ENCODE results near the gene ABTB2. TPM values are rescaled to one million over a fixed set of nuclear protein-coding genes. Genes with fewer than 3 reads are reported as not detected.

ABTB2 gene
- total RNA-seq, 1 donor from 2014 or later = 2.4 TPM

- FAIRE-seq (no peak), DNase-seq (ENCODE audit: low spot score in 2 of 2) (no peak)
Measured at GRCh38 chr11:34180040-34180813, 177.6 kb downstream of the ABTB2 start.

DNA sequence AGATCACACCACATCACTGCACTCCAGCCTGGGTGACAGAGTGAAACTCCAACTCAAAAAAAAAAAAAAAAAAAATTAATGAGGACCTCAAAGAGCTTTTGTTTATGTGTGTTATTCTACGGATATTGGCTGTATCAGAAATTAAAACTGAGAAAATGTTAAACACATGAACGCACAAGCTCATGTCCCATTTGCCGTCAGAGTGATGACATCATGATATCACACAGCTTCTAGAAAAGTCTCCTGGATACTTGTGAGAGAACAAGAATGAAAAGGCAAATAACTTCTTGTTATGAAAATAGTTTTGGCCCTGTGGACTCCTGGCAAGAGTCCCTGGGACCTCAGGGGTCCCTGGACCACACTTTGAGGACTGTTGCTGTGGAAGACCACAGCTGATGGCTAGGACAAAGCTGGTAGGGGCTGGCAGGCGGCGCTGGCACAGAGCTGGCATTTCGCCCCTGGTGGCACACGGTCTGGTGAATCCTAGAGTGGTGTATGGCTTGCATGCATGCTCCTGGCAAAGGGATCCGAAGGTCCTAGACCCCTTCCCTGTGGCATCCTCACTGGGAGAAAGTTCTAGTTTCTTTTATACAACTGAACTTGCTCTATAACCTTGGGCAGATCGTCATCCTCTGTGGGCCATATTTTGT, 178.7 kb downstream of the ABTB2 start:
- no peak for DNase-seq (ENCODE audit: low spot score in 2 of 2)

GRCh38 chr11:34178209-34178821, 179.5 kb downstream of the ABTB2 start:
- FAIRE-seq = no peak
- DNase-seq (ENCODE audit: low spot score in 2 of 2) = no peak

More for the DNA sequence above, 178.7 kb downstream of the ABTB2 start:
- FAIRE-seq = no peak

DNA sequence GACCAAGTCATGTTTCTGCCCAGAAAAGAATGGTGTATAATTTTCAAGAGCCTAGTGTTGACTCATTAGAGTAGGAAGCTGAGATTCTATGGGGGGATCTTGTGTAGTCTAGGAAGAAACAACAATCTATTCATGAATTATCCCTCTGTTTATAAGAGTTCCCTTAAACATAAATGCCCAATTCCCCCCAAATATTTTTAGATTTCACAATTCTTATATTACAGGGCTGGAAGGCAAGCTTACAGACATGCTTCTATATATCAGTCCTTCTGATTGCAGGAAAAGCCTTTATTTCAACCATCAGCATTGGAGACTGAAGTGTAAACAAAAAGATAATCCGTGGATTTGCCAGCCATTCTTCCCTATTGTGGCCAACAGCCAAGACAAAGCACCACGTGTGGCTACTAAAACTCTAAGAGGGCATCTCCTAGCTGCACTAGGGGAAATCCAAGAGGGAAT, 181.0 kb downstream of the ABTB2 start:
- no peak for DNase-seq (ENCODE audit: low spot score in 2 of 2)
- FAIRE-seq = no peak

- FAIRE-seq (no peak), DNase-seq (ENCODE audit: low spot score in 2 of 2) (no peak)
Measured at GRCh38 chr11:34175284-34176019, 182.4 kb downstream of the ABTB2 start.

DNA sequence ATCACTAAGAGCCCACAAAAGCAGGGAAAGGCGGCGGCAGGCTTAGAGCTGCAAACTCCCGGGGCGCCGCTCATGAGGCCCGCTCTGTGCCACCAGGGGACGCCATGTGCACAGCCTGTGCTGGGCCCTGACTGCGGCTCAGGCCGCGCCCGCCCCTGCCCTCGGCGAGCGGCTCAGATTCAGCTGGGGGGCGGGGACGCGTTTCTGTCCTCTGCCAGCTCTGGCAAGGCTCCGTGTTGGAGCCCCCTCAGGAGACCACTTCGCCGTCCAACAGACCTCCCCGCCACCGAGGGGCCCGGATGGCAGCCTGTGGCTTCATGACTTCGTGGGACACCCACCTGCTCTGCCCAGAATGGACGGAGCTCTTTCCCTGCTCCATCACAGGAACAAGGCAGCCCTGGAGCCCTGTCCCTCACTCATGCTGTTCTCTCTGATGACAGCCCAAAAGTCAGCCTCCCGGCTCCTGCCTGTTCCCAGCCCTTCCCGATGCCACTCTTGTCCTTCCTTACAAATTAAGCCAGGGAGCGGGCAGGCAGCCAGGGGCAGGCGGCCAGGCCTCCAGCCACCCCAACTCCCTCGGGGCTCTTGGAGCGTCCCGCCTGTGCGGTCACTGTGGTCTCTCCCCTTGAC, 183.3 kb downstream of the ABTB2 start:
- DNase-seq (ENCODE audit: low spot score in 2 of 2) = peak; percentile 77 to 90
- no peak for FAIRE-seq

GRCh38 chr11:34173050-34173449, 184.8 kb downstream of the ABTB2 start:
- FAIRE-seq (no peak), DNase-seq (ENCODE audit: low spot score in 2 of 2) (no peak)

- FAIRE-seq (no peak), DNase-seq (ENCODE audit: low spot score in 2 of 2) (no peak)
Measured at GRCh38 chr11:34169686-34170085, 188.1 kb downstream of the ABTB2 start.

DNA sequence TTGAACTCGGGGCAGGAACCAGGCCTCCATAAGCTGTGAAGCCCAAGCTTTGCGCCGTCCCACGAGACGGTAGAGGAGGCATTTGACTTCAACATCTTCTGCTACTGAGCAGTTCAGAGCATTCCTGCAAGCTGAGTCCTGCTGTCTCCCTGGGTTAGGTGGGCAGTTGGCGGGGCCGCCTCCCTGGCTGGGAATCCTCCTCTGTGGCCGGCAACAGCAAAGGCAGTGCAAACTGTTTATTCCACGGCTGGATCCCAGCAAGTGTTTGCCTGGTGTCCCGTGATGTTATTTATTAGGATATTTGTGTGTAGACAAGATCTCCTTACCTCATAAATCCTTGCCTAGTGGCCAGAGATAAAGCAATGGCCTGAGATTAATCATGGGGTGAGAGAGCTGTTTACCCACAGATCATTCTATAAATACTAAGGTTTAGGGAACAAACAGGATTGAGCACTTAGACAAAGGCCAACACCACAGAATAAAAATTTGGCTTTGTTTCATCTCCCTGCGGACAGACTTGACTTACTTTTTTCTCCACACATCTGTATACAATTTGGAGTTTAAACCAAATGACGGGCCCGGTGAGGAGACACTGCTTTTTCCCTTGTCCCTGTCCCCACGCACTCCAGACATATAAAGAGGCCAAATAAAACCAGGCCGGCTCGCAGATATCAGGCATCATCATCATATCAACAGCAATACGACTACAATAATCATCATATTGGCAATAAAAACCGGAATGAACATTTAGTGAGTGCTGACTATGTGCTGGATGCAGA, 189.0 kb downstream of the ABTB2 start:
- FAIRE-seq (no peak), DNase-seq (ENCODE audit: low spot score in 2 of 2) (no peak)

- FAIRE-seq (no peak), DNase-seq (ENCODE audit: low spot score in 2 of 2) (no peak)
Measured at GRCh38 chr11:34167961-34168360, 189.8 kb downstream of the ABTB2 start.

- FAIRE-seq (no peak), DNase-seq (ENCODE audit: low spot score in 2 of 2) (no peak)
Measured at GRCh38 chr11:34166806-34167740, 190.7 kb downstream of the ABTB2 start.

- no peak for DNase-seq (ENCODE audit: low spot score in 2 of 2)
- no peak for FAIRE-seq
Measured at GRCh38 chr11:34165786-34166555, 191.8 kb downstream of the ABTB2 start.

GRCh38 chr11:34165121-34165520, 192.7 kb downstream of the ABTB2 start:
- FAIRE-seq = no peak

GRCh38 chr11:34162856-34163255, 195.0 kb downstream of the ABTB2 start:
- FAIRE-seq = no peak
- no peak for DNase-seq (ENCODE audit: low spot score in 2 of 2)

More at GRCh38 chr11:34165121-34165520, 192.7 kb downstream of the ABTB2 start:
- no peak for DNase-seq (ENCODE audit: low spot score in 2 of 2)

GRCh38 chr11:34162493-34162820, 195.4 kb downstream of the ABTB2 start:
- no peak for DNase-seq (ENCODE audit: low spot score in 2 of 2)

DNA sequence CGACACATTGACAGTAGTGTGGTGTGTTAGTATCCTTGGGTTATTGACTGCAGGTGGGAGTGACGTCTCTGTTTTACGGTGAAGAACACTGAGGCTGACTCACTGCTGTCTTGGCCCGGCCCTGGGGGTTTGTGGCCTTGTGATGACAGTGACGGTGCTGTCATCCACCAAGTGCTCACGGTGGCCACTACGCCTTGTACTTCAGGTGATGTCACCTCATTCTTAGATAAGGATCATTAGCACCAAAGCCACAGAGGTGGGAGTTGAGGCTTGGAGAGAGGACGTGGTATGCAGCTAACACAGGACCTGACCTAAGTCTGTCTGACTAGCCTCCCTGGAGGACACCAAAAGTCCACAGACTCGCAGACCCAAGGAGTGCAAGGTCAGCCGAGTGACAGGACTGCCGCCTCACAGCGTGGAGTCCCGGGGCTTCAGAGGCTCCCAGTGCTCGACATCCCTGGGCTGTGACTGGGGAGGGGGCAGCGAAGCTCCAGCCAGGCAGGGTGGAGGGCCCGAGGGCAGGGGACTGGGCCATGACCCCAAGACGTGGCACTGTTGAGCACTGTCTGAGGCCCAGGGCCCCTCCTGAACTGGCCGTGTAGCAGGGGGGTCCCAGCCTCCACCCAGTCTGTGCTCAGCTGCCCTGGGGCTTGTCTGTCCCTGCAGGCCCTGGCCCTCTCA, 195.9 kb downstream of the ABTB2 start:
- no peak for FAIRE-seq
- DNase-seq (ENCODE audit: low spot score in 2 of 2) = no peak

More at GRCh38 chr11:34162493-34162820, 195.4 kb downstream of the ABTB2 start:
- FAIRE-seq = no peak

GRCh38 chr11:34161361-34161760, 196.4 kb downstream of the ABTB2 start:
- DNase-seq (ENCODE audit: low spot score in 2 of 2) = no peak
- FAIRE-seq = no peak
